AML-193 (cell line): ENCODE measurements around the gene ZEB1.
"Not testable (repeated sequence)": the region's sequence is repeated elsewhere in the genome, so short reads cannot be mapped to it uniquely, and the experiment has no call there.

Experiments used
- DNase-seq, 2 experiments: peaks; one replicate each; lab custom pipeline; 2025; lab: John Stamatoyannopoulos, UW

ZEB1 gene

DNA sequence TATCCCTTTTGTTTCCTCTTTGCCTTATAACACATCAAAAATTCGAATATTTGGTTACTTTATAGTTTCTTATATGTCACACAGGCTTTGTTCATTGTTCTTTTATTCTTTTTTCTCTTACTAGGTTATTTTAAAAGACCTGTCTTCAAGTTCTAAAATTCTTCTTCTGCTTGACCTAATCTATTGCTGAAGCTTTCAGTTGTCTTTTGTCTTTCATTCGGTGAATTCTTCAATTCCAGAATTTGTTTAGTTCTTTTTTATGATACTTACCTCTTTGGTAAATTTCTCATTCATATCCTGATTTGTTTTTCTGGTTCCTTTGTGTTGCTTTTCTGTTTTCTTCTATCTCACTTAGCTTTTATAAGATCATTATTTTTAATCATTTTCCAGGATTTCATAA is 188.4 kb downstream of the ZEB1 start:
- DNase-seq: no peak

DNA sequence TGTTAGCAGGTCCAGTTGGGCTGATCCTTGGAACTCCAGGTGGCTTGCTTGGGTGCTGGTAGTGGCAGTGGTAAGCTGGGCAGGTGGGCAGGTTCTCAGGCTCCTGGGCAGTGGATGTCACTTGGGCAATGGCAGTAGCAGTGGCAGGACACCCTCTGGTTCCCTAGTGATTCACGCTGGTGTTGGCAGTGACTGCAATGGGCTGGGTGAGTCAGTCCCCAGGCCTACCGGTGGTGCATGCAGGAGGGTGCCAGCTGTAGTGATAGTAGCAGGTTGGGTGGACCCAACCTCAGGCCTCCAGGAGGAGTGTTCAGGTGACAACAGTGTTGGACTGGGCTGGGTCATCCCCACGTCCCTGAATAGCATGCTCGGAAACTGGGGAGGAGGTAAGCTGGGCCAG is 189.2 kb downstream of the ZEB1 start:
- no peak for DNase-seq

DNA sequence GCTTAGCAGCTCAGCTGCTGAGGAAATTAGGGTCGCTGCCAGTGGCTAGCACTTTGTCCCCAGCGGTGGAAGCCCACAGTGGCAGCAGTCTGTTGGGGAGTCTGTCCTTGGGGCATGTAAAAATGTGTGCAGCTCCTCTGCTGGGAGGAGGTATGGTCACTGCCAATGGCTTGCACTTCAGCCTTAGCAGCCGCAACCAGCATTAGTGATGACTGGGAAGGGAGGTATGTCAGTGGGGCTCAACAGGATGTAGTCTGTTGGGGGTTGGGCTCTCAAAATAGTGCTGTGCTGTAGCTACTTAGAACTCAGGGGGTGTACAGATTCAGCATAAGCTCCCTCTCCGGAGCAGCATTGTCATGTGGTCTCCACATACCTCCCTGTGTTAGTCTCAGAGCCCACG is 189.9 kb downstream of the ZEB1 start:
- DNase-seq: no peak

DNA sequence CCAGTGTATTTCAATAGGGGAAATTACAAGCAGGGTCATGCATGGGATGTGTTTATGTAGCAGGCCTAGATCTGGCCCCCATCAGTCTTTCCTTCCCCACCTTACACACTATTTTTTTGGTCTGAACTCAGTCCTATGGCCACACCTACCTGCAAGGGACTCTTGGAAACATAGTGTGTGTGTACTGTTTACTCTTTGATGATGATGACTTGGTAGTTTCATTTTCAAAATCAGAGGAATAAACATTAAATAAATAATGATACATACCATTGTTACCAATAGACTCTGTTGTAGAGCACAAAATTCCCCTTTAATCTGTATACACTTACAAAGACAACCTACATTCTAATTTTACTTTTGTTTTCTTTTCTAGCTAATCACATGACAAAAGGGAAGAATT is 191.0 kb downstream of the ZEB1 start:
- DNase-seq: no peak

DNA sequence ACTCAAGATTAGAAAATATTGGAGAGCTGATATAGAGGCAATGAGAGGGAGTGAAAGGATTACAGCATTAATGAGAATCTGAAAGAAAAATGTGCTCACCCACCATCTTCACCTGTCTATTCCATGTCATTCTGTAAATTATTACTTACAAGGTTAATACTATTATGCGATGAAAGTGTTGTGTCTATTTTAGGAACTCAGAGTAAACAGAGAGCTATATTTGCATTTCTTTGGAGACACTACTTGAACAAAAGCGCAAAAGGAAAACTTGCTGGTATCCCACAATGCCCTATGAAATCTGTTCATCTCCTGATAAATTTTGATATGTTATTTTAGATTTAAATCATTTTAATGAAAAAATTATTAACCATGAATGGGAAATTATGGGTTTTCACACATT is 196.1 kb downstream of the ZEB1 start:
- DNase-seq: no peak

DNA sequence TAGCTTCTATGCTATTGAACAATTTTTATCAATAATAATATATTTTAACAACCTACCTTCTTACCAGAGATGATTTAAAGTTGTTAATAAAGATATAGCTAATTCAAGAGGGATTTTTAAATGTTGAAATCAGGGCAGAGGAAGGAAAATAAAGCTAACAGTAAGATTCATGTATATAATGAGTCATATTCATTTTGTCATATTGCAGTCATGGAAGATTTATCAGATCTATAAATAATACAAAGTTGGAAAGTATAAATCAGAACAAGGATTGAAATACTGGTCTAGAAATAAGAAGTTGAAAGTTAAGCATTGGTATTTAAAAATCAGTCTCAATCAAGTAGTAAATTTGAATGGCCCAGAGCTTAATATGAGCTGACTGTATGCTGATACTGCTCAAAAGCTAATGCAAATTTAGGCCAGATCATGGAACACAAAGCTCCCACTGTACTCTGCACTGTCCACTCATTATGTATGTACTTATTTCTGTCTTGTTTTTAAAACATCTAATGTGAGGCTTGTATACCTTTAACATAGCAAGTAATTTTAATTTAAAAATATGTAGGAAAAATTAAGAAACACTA is 196.9 kb downstream of the ZEB1 start:
- DNase-seq: no peak

DNA sequence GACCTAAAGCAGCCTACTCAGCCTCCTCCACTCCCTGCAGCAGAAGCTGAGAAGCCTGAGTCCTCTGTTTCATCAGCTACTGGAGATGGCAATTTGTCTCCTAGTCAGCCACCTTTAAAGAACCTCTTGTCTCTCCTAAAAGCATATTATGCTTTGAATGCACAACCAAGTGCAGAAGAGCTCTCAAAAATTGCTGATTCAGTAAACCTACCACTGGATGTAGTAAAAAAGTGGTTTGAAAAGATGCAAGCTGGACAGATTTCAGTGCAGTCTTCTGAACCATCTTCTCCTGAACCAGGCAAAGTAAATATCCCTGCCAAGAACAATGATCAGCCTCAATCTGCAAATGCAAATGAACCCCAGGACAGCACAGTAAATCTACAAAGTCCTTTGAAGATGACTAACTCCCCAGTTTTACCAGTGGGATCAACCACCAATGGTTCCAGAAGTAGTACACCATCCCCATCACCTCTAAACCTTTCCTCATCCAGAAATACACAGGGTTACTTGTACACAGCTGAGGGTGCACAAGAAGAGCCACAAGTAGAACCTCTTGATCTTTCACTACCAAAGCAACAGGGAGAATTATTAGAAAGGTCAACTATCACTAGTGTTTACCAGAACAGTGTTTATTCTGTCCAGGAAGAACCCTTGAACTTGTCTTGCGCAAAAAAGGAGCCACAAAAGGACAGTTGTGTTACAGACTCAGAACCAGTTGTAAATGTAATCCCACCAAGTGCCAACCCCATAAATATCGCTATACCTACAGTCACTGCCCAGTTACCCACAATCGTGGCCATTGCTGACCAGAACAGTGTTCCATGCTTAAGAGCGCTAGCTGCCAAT is 202.2 kb downstream of the ZEB1 start:
- DNase-seq: no peak

DNA sequence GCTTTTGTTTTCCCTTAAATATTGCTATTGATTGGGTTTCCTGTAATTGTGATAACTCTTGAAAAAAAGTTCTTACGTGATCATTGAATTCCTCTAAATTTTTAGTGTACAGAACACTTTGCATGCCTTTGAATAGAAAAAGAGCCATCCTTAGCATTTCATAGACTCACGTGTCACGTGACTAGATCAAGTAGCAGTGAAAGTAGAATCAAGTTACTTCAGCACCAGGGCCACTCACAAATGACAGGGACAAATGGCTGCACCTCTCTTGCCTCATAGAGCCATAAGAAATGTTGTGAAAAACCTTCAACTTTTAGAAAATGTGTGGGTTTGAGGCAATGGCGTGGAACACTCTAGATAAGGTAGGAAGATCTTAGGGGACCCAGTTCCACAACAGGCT is 203.8 kb downstream of the ZEB1 start:
- DNase-seq: no peak

DNA sequence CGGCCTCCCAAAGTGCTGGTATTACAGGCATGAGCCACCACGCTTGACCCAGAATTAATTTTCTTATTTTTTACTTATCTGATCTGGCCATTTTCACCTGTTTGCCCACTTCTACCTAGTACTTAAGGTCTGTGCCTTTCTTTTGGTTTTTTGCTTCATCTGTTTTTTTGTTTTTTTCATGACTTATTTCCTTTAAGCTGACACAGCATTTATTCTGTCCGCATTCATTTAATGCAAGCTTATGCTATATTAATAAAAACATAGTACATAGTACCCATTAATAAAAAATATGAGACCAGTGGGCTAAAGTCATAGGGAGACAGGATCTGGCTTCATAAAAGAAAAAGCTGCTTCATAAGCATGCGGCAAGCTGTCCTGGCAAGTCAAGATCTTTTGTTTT is 205.4 kb downstream of the ZEB1 start:
- no peak for DNase-seq

DNA sequence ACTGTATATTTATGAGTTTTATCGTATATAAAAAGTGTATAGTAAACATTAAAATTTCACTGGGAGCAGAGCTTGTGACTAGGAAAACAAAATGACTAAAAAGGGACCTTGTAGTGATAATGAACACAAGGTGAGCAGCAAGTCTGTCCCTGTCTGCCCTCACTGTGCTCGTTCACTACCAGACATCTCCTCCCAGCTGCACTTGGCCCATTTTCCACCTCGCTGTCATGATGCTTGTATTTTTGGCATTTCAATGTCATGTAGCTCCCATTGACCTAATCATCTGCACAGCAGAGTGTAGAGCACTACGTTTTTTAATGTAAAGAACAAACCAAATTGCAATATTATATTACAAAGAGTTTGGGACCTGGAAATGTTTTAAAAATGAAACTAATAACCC is 207.2 kb downstream of the ZEB1 start:
- DNase-seq: no peak

DNA sequence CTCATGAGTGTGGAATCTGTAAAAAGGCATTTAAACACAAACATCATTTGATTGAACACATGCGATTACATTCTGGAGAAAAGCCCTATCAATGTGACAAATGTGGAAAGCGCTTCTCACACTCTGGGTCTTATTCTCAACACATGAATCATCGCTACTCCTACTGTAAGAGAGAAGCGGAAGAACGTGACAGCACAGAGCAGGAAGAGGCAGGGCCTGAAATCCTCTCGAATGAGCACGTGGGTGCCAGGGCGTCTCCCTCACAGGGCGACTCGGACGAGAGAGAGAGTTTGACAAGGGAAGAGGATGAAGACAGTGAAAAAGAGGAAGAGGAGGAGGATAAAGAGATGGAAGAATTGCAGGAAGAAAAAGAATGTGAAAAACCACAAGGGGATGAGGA is 207.7 kb downstream of the ZEB1 start:
- no peak for DNase-seq

DNA sequence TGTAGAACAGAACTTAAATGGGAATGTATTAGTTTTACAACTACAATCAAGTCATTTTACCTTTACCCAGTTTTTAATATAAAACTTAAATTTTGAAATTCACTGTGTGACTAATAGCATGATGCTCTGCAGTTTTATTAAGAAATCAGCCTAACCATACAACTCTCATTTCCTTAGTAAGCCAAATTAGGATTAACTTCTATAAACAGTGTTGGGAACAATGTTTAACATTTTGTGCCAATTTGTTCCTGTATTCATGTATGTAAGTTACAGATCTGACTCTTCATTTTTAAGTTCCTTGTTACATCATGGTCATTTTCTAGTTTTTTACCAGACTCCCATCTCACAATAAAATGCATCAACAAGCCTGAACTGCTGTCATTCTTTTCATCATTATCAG is 209.8 kb downstream of the ZEB1 start:
- no peak for DNase-seq

DNA sequence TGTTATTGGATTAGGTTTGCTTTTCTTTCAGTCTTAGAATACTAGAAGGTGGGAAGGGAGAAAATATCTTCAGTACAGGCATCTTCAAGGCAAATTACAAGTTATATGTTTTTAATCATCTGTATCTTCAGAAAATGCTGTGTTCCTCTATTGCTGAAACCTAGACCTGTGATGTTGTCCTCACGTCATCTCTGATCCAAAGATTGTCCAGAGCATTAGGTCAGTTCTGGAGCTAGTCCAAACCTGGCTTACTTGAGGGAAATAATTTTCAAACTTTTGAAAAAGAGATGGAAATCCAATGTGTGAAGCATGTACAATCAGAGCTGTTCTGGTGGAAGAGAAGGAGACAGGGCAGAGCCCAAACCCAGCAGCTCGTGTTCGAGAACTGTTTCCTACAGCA is 217.3 kb downstream of the ZEB1 start:
- DNase-seq: no peak

DNA sequence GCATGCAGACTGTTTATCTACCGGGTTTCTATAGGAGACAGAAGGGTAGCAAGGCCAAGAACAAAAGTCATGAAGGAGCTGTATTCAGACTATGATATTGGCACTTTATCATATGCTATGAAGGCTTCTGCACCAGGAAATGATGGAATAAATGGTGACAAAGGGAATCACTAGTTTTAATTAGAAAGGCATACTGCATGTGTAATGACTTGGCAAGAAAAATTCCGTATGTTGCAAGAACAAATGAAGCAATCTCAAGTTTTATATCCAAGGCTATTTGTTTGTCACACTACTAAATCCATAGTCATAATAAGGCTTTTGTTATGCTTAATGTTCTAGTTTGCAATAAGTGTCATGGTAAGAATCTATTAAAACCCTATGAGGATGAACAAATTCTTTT is 230.9 kb downstream of the ZEB1 start:
- DNase-seq: no peak

DNA sequence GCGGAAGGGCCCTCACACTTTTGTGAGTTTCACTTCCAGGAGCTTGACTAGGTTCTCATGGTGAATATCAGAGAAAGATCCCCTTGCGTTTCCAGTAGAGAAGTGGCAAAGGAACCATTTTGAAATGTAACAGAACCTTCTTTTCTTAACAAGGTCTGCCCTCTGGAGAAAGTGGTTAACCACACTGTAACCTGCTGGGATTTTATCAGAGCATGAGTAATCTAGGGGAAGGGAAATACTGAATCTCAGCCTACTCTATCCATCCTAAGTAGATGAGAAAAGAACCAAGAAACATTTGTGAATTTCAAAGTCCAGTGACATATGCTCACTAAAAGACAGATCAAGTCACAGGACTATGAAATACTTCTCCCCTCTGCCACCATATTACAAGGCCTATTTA is 235.5 kb downstream of the ZEB1 start:
- no peak for DNase-seq

DNA sequence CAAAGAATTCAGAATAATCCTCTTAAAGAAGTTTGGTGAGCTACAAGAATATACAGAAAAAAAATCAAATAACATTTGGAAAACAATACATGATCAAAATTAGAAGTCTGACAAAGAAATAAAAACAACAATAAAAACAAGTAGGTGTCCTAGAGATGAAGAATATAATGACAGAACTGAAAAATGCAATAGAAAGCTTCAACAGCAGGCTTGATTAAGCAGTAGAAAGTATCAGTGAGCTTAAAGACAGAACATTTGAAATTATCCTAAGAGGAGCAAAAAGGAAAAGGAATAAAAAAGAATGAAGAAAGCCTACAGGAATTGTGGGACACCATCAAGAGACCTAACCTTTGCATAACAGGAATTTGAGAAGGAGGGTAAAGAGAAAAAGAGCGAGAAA is 238.8 kb downstream of the ZEB1 start:
- DNase-seq: no peak

DNA sequence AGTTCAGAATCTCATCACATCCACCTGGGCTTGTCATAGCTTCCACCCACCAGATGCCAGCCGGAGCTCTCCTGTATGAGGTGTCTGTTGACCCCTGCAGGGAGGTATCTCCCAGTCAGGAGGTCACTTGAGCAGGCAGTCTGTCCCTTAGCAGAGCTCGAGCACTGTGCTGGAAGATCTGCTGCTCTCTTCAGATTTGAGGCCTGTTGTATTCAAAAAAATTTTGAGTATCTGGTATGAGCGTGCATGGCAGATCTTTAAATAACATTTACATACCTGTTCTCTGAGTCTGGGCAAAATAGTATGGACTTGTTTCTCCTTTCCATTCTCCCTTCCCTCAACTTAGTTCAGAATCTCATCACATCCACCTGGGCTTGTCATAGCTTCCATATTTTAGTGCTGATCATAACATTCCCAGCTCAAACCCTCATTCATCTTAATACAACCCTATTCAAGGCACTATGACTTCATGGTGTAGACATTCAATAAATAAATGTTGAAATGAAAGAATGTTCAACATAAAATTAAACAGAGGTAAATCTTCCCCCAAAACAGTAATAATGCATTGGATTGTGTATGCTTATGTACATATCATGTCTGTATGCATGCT is 249.3 kb downstream of the ZEB1 start:
- not testable (repeated sequence) for DNase-seq

DNA sequence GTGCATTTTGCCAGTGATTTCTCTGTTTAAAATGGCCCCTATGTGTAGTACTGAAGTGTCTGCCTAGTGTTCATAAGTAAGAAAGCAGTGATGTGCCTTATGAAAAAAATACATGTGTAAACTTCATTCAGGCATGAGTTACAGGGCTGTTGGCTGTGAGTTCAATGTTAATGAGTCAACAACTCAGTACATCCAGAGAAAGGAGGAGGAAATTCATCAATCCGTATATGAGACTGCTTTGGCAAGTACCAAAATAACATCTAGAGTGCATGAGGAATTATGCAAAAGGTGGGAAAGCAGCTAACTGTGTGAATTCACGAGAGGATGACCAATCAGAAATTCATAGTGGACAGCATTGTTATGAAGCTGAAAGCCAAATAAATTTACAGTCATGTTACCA is 255.6 kb downstream of the ZEB1 start:
- no peak for DNase-seq

DNA sequence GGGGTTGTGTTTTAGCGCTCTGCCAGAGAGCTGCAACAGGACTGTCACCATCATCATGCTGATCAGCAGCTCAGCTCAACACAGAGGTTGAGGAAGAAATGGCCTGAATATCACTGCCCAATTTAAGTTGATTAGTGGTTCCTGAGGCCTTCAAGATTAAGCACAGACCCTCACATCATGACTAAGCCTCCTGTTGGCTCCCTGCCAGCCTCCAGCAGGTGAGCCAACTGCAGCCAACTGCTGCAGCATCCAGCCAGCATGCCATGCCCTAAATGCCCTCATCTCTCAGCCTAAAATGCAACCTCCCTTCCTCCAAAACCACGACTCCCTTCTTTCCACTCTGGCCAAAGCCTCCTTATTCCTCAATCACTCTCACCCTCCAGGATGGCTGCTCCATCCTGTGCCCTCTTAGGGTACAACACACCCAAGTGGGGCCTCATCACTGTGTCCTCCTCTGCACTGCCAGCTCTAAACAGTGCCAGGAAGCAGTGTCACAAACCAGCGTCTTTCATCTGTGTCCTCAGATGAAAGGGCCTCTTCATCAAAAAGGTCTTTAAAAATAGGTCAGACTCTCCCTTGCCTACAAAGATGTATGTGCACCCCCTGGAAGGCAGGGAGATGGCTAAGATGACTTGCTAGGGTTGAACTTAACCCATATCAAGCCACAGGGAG is 259.3 kb downstream of the ZEB1 start:
- no peak for DNase-seq

DNA sequence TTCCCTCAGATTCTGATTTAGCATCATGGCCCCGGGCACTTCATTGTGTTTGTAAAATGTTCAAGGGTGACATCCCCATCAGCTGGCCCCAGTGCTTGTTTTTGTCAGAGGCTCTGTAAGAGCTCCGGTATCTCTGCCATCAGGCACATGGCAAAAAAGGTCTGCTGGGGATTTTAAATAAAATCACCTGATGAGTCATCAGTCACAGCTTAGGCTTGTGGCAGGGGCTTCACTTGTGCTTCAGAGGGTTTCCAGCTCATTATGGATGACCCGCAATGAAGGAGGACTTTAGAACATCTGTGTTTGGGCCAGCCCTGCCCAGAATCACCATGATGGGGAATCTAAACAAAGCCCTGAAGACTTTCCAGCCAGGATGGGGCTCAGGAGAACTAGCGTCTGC is 259.9 kb downstream of the ZEB1 start:
- DNase-seq: no peak
